OCI-LY1 (cell line): ENCODE measurements around the gene LTBP1.

Experiments used
- H2AFZ ChIP-seq: fragments of 200-600 bp; sonication (generic), shearing (Covaris generic); 2 replicates; pipeline ENCODE4 v1.6.0; 2014; ENCODE audit warnings: antibody characterized with exemption, mild to moderate bottlenecking, low read length
- H3F3A ChIP-seq: fragments of 200-600 bp; sonication (generic), shearing (Covaris generic); 2 replicates; pipeline ENCODE4 v1.6.0; 2014; ENCODE audit warnings: mild to moderate bottlenecking, antibody characterized with exemption, low read length, moderate library complexity; ENCODE audit not compliant: insufficient read depth
- H3K27ac ChIP-seq: fragments of 200-600 bp; sonication (generic); 2 replicates; pipeline ENCODE4 v1.5.1; 2014; ENCODE audit warnings: low read length, mixed run types, mild to moderate bottlenecking, low read depth; ENCODE audit not compliant: poor library complexity, severe bottlenecking
- H3K27me3 ChIP-seq: fragments of 200-600 bp; sonication (generic); 2 replicates; pipeline ENCODE4 v1.6.0; 2014; ENCODE audit warnings: antibody characterized with exemption, mild to moderate bottlenecking, low read length, moderate library complexity; ENCODE audit not compliant: insufficient read depth
- H3K36me3 ChIP-seq: fragments of 200-600 bp; sonication (generic); 2 replicates; pipeline ENCODE4 v1.6.1; 2014; ENCODE audit warnings: mild to moderate bottlenecking, antibody characterized with exemption, low read length, moderate library complexity, mixed read lengths; ENCODE audit not compliant: insufficient read depth
- H3K4me1 ChIP-seq: fragments of 200-600 bp; sonication (generic); 2 replicates; pipeline ENCODE4 v1.5.1; 2014; ENCODE audit warnings: mild to moderate bottlenecking, low read length, moderate library complexity; ENCODE audit not compliant: insufficient read depth, severe bottlenecking
- H3K4me2 ChIP-seq: fragments of 200-600 bp; sonication (generic), shearing (Covaris generic); 2 replicates; pipeline ENCODE4 v1.6.1; 2014; ENCODE audit warnings: low read length
- H3K4me3 ChIP-seq: fragments of 200-600 bp; sonication (generic); 2 replicates; pipeline ENCODE4 v1.5.1; 2014; ENCODE audit warnings: low read length, low read depth, mild to moderate bottlenecking, mixed read lengths; ENCODE audit not compliant: poor library complexity, severe bottlenecking
- H3K79me2 ChIP-seq: fragments of 200-600 bp; shearing (Covaris generic); 2 replicates; pipeline ENCODE4 v1.6.1; 2016; ENCODE audit warnings: mixed run types, low read length, mixed read lengths; ENCODE audit not compliant: insufficient read depth
- H3K9ac ChIP-seq: fragments of 200-600 bp; sonication (generic), shearing (Covaris generic); 2 replicates; pipeline ENCODE4 v1.6.1; 2014; ENCODE audit warnings: mild to moderate bottlenecking, low read length, mixed read lengths
- H3K9me2 ChIP-seq: fragments of 200-600 bp; sonication (generic), shearing (Covaris generic); 2 replicates; pipeline ENCODE4 v1.6.1; 2014; ENCODE audit warnings: low read depth, mild to moderate bottlenecking, low read length, mixed read lengths
- H3K9me3 ChIP-seq: fragments of 200-600 bp; shearing (Covaris generic); 2 replicates; pipeline ENCODE4 v1.6.1; 2014; ENCODE audit warnings: low read length, mixed read lengths
- H4K20me1 ChIP-seq: fragments of 200-600 bp; sonication (generic), shearing (Covaris generic); 2 replicates; pipeline ENCODE4 v1.6.0; 2016; ENCODE audit warnings: mild to moderate bottlenecking, low read length; ENCODE audit not compliant: insufficient read depth
- CTCF ChIP-seq: fragments of 200-600 bp; sonication (generic), shearing (Covaris generic); IDR thresholded peaks from 2 replicates; pipeline ENCODE4 v1.5.1; 2017; ENCODE audit warnings: mild to moderate bottlenecking, antibody characterized with exemption, low read length, moderate library complexity, mixed read lengths
- EZH2 ChIP-seq: fragments of 200-600 bp; sonication (generic), shearing (Covaris generic); IDR thresholded peaks from 2 replicates; pipeline ENCODE4 v1.8.0; 2017; ENCODE audit warnings: borderline replicate concordance, mixed run types, mild to moderate bottlenecking, antibody characterized with exemption, low read length, moderate library complexity, mixed read lengths

The LTBP1 gene

GRCh38 chr2:33210626-33211025 lies 263.9 kb downstream of the LTBP1 start:
- no peaks in the 10 kb centered on the region for H3F3A ChIP-seq
- H4K20me1 ChIP-seq: no peaks in the 10 kb centered on the region
- H2AFZ ChIP-seq: no peak overlapping the region
- no peak overlapping the region for H3K4me3 ChIP-seq
- H3K4me2 ChIP-seq: no peak overlapping the region
- TF ChIP-seq CTCF (no peak), EZH2 (no peak)
- H3K79me2 ChIP-seq: no peaks in the 10 kb centered on the region
- no peaks in the 10 kb centered on the region for H3K27me3 ChIP-seq
- H3K36me3 ChIP-seq: peaks cover 46% of the 10 kb centered on the region; the same call in 1 of the 2 replicates
- no peak overlapping the region for H3K9ac ChIP-seq
- no peaks in the 10 kb centered on the region for H3K9me2 ChIP-seq
- peak overlapping the region; percentile 13 for H3K27ac ChIP-seq
- H3K4me1 ChIP-seq: peaks cover 30% of the 10 kb centered on the region
- no peaks in the 10 kb centered on the region for H3K9me3 ChIP-seq

GRCh38 chr2:33212151-33212550 lies 265.4 kb downstream of the LTBP1 start:
- no peaks in the 10 kb centered on the region for H3K9me3 ChIP-seq
- no peaks in the 10 kb centered on the region for H3K79me2 ChIP-seq
- no peaks in the 10 kb centered on the region for H4K20me1 ChIP-seq
- no peak overlapping the region for H3K4me3 ChIP-seq
- no peak overlapping the region for H3K9ac ChIP-seq
- peaks cover 30% of the 10 kb centered on the region for H3K4me1 ChIP-seq
- no peaks in the 10 kb centered on the region for H3K9me2 ChIP-seq
- TF ChIP-seq EZH2: no peak
- no peak for TF ChIP-seq CTCF
- H3K27me3 ChIP-seq: no peaks in the 10 kb centered on the region
- no peak overlapping the region for H3K4me2 ChIP-seq
- H2AFZ ChIP-seq: no peak overlapping the region
- H3K36me3 ChIP-seq: peaks cover 50% of the 10 kb centered on the region; the same call in 1 of the 2 replicates
- no peaks in the 10 kb centered on the region for H3F3A ChIP-seq
- H3K27ac ChIP-seq: no peak overlapping the region

GRCh38 chr2:33213244-33213643 lies 266.5 kb downstream of the LTBP1 start:
- peaks cover 50% of the 10 kb centered on the region for H3K36me3 ChIP-seq
- H2AFZ ChIP-seq: no peak overlapping the region
- no peaks in the 10 kb centered on the region for H3K79me2 ChIP-seq
- H3K9me3 ChIP-seq: no peaks in the 10 kb centered on the region
- TF ChIP-seq CTCF (no peak), EZH2 (no peak)
- peaks cover 30% of the 10 kb centered on the region for H3K4me1 ChIP-seq
- no peaks in the 10 kb centered on the region for H3K27me3 ChIP-seq
- no peak overlapping the region for H3K4me3 ChIP-seq
- H4K20me1 ChIP-seq: no peaks in the 10 kb centered on the region
- no peak overlapping the region for H3K4me2 ChIP-seq
- H3K27ac ChIP-seq: peak overlapping the region; percentile 84
- H3F3A ChIP-seq: no peaks in the 10 kb centered on the region
- no peaks in the 10 kb centered on the region for H3K9me2 ChIP-seq
- no peak overlapping the region for H3K9ac ChIP-seq
